ENCODE measurements around the gene PCBP1.

The PCBP1 gene

DNA sequence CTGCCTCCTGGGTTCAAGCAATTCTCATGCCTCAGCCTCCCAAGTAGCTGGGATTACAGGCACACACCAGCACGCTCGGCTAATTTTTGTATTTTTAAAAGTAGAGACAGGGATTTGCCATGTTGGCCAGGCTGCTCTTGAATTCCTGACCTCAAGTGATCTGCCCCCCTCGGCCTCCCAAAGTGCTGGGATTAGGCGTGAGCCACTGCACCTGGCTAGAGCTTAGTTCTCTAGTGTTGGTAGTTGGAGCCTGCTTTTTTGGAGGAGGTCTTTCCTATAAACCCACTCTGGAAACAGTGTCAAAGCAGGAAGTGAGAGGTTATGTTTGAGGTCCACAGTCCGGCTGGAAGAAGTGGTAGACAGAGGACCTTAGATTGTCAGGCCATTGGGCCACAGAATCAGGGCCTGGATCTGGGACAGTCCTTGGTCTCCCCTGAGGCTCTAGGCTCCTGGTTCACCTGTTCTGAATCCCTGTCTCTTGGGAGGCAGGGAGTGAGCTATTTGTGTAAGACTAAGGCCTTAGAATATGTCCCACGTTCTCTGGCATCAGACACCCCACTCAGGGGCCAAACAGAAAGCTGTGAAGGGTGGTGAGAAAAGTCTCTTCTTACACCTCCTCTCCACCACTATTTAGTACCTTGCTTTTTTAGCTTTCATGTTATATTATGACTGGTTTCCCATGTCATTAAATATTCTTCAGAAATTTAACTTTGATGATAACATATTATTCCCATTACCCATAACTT, 34.5 kb downstream of the PCBP1 start:
- DNase-seq (ENCODE audit: low read depth), result peak; percentile 53
- TF ChIP-seq, protein P1, sequence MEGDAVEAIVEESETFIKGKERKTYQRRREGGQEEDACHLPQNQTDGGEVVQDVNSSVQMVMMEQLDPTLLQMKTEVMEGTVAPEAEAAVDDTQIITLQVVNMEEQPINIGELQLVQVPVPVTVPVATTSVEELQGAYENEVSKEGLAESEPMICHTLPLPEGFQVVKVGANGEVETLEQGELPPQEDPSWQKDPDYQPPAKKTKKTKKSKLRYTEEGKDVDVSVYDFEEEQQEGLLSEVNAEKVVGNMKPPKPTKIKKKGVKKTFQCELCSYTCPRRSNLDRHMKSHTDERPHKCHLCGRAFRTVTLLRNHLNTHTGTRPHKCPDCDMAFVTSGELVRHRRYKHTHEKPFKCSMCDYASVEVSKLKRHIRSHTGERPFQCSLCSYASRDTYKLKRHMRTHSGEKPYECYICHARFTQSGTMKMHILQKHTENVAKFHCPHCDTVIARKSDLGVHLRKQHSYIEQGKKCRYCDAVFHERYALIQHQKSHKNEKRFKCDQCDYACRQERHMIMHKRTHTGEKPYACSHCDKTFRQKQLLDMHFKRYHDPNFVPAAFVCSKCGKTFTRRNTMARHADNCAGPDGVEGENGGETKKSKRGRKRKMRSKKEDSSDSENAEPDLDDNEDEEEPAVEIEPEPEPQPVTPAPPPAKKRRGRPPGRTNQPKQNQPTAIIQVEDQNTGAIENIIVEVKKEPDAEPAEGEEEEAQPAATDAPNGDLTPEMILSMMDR (IDR thresholded peaks at IDR 0.05; ENCODE audit: insufficient read depth, low read depth, low read length, missing control alignments), result no peak
- peak overlapping the region; percentile 28 for H3K4me3 ChIP-seq (ENCODE audit: low read depth, low read length)

DNA sequence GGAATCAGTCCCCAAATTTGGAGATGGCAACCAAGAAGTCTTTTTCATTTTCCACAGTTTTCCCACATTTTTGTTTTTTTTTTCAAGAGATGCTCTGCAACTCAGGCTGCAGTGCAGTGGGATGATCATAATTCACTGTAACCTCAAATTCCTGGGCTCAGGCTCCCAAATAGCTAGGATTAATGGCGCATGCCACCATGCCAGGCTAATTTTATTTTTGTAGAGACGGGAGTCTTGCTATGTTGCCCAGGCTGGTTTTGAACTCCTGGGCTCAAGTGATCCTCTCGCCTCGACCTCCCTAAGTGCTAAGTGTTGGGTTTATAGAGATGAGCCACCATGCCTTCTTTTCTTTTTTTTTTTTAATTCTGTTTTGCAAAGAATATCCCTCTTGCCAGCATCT, 35.2 kb downstream of the PCBP1 start:
- TF ChIP-seq, protein P1 (IDR thresholded peaks at IDR 0.05; ENCODE audit: insufficient read depth, low read depth, low read length, missing control alignments), result no peak
- DNase-seq (ENCODE audit: low read depth), result no peak
- peak overlapping the region; percentile 28 for H3K4me3 ChIP-seq (ENCODE audit: low read depth, low read length)

DNA sequence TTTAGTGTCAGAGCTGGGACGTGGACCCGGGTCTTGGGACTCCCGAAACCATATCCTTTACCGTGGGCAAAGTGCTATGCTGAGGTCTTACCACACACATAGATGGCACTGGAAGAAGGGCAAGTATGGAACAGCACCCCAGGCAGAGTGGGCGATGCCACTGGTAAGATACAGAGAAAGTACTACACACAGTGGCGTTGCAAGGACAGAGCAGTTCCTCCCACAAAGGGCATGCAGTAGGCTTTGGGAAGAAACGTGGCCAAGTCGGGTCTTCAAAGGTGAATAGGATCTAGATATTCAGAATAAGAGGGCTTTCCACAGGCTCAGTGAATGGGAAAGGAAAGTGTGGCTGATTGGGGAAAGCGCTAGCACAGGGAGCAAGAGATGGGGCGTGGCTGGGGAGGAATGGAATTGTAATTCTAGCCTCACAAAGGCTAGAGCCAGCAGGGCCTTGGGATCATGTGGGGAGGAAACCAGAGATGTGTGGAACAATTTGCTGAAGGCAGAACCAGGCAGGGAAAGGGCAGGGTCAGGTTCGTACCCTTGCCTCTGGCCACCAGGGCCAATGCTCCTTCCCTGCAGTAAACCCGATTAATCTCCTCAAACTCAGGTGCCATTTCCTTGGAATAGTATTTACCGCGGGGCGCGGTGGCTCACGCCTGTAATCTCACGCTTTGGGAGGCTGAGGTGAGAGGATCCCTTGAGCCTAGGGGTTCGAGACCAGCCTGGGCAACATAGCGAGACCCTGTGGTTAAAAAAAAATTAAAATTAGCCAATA, 36.0 kb downstream of the PCBP1 start:
- TF ChIP-seq, protein P1 (IDR thresholded peaks at IDR 0.05; ENCODE audit: insufficient read depth, low read depth, low read length, missing control alignments), result no peak
- peak overlapping the region; percentile 74; the same call in 1 of the 2 replicates for H3K4me3 ChIP-seq (ENCODE audit: low read depth, low read length)
- DNase-seq (ENCODE audit: low read depth), result no peak

DNA sequence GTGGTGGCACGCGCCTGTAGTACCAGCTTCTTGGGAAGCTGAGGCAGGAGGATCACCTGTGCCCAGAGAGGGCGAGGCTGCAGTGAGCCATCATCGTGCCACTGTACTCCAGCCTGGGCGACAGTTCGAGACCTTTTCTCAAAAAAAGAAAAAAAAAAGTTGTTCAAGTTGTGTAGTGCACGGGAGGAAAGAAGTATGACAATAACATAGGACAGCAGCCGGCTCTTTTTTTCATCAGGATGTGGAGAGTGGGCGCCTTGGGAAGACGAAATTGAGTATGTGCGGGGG, 36.5 kb downstream of the PCBP1 start:
- DNase-seq (ENCODE audit: low read depth), result no peak
- peak overlapping the region; percentile 74 for H3K4me3 ChIP-seq (ENCODE audit: low read depth, low read length)
- TF ChIP-seq, protein P1 (IDR thresholded peaks at IDR 0.05; ENCODE audit: insufficient read depth, low read depth, low read length, missing control alignments), result no peak

DNA sequence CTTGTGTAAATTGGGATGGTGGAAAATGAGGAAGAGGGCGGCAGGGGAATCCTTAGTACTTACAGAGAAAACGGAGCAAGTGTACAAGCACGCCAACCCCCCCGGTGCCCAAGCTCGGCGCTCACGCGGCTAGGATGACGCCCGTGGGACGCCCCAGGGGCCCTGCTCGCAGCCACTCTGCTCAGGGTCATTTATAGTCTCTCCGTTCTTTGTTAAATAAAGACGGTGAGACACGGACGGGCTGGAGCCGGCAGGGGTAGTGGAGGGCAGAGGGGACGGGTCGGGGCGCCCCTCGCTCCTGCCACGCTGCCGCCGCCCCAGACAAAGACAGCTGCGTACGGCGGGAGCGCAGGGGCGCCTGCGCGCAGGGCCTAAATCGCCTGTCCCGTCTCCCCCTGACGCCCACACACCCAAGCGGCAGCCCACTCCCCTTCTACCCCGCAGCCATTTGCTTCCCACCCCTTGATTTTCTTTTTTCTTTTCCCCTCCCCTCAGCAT, 37.8 kb downstream of the PCBP1 start:
- H3K4me3 ChIP-seq (ENCODE audit: low read depth, low read length), result peak overlapping the region; percentile 74
- TF ChIP-seq, protein P1 (IDR thresholded peaks at IDR 0.05; ENCODE audit: insufficient read depth, low read depth, low read length, missing control alignments), result no peak
- peak; percentile 87 for DNase-seq (ENCODE audit: low read depth)

DNA sequence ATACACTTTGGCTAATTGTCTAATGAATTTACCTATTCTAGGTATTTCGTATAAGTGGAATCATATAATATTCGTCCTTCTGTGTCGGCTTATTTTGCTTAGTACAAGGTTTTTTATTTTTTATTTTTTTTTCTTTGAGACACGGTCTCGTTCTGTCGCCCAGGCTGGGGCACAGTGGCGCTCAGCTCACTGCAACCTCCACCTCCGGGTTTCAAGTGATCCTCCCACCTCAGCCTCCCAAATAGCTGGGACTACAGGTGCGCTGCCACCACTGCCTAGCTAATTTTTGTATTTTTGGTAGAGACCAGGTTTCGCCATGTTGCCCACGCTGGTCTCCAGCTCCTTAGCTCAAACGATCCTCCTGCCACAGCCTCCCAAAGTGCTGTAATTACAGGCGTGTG, 38.2 kb downstream of the PCBP1 start:
- H3K4me3 ChIP-seq (ENCODE audit: low read depth, low read length), result peak overlapping the region; percentile 74

More for the DNA sequence above, 38.2 kb downstream of the PCBP1 start:
- peak; percentile 48 for DNase-seq (ENCODE audit: low read depth)
- TF ChIP-seq, protein P1 (IDR thresholded peaks at IDR 0.05; ENCODE audit: insufficient read depth, low read depth, low read length, missing control alignments), result no peak

Measured in GM12865 (cell line).